Fibroblast of the aortic adventitia (primary cell): ENCODE measurements around the gene AGAP2. TPM values are rescaled to one million over a fixed set of nuclear protein-coding genes. Genes with fewer than 3 reads are reported as not detected.

Experiments
- DNase-seq: peaks from one replicate; pipeline ENCODE4 v3.0.0-alpha.2; 2010; ENCODE audit warnings: low read depth
- H3K4me3 ChIP-seq: 2 replicates; pipeline ENCODE4 v1.5.1; 2011; ENCODE audit warnings: low read depth, mild to moderate bottlenecking, control low read depth, low read length, moderate library complexity
- CTCF ChIP-seq: IDR thresholded peaks from 2 replicates; pipeline ENCODE4 v1.5.1; 2011; ENCODE audit warnings: mild to moderate bottlenecking, low read length, control low read depth, inconsistent platforms; ENCODE audit not compliant: insufficient read depth
- total RNA-seq: library from RNA; depleted of rRNA; stranded (reverse); fragments of >200 nt; gene quantifications from 2 replicates; pipeline ENCODE4 v1.2.3, GENCODE V29; 2012; ENCODE audit warnings: low replicate concordance

AGAP2 gene
- total RNA-seq, 1 donor: 0.27 TPM

- no peak for TF ChIP-seq CTCF
Measured at GRCh38 chr12:57781244-57781643, 42.7 kb upstream of the AGAP2 start.

GRCh38 chr12:57780284-57780897 lies 41.8 kb upstream of the AGAP2 start:
- no peak for TF ChIP-seq CTCF
- no peak for DNase-seq
- H3K4me3 ChIP-seq: no peak overlapping the region

More at GRCh38 chr12:57781244-57781643, 42.7 kb upstream of the AGAP2 start:
- no peak overlapping the region for H3K4me3 ChIP-seq
- no peak for DNase-seq

- no peak for TF ChIP-seq CTCF
- no peak overlapping the region for H3K4me3 ChIP-seq
- no peak for DNase-seq
Measured at GRCh38 chr12:57779736-57780135, 41.2 kb upstream of the AGAP2 start.

- DNase-seq: no peak
- H3K4me3 ChIP-seq: no peak overlapping the region
- no peak for TF ChIP-seq CTCF
Measured at GRCh38 chr12:57777911-57778310, 39.4 kb upstream of the AGAP2 start.

GRCh38 chr12:57777367-57777766 lies 38.8 kb upstream of the AGAP2 start:
- DNase-seq: no peak
- no peak for TF ChIP-seq CTCF
- H3K4me3 ChIP-seq: no peak overlapping the region

GRCh38 chr12:57776247-57776587 lies 37.7 kb upstream of the AGAP2 start:
- no peak for DNase-seq
- no peak for TF ChIP-seq CTCF
- H3K4me3 ChIP-seq: no peak overlapping the region
